Large intestine (tissue), 3 donors: Measurements from ENCODE around the gene MAGEF1. TPM values are rescaled to one million over a fixed set of nuclear protein-coding genes. Genes with fewer than 3 reads are reported as not detected.
A peak's percentile ranks its signal among the peaks of the same experiment; 100 is the strongest.

Source experiments
- DNase-seq, 2 donors: peaks; one replicate each; pipeline versions ENCODE4 v3.0.0 to v3.0.0-alpha.2; 2013
- H3K27ac ChIP-seq: one replicate; pipeline ENCODE4 v1.5.1; 2013; ENCODE audit warnings: low read length
- H3K27me3 ChIP-seq: 2 replicates; pipeline ENCODE4 v1.6.1; 2013; ENCODE audit warnings: low read length; ENCODE audit not compliant: control insufficient read depth, insufficient read depth
- H3K36me3 ChIP-seq: 2 replicates; pipeline ENCODE4 v1.6.1; 2013; ENCODE audit warnings: low read length; ENCODE audit not compliant: control insufficient read depth, insufficient read depth
- H3K4me1 ChIP-seq: one replicate; pipeline ENCODE4 v1.6.1; 2013; ENCODE audit warnings: low read length; ENCODE audit not compliant: control insufficient read depth, insufficient read depth
- H3K4me3 ChIP-seq: one replicate; pipeline ENCODE4 v1.5.1; 2013; ENCODE audit warnings: low read length
- H3K9me3 ChIP-seq: one replicate; pipeline ENCODE4 v1.6.1; 2013; ENCODE audit warnings: mild to moderate bottlenecking, low read depth, low read length, moderate library complexity; ENCODE audit not compliant: control insufficient read depth
- WGBS: methylation state at CpG from one replicate; pipeline ENCODE4 v1.1.5; 2013; ENCODE audit warnings: low lambda C conversion rate; ENCODE audit not compliant: insufficient coverage; 5-methylcytosine and 5-hydroxymethylcytosine counted together
- polyA plus RNA-seq: library from polyadenylated mRNA; unstranded; fragments of 120-200 nt; gene quantifications from one replicate; pipeline ENCODE4 v1.2.1, GENCODE V29; 2013

MAGEF1 gene
- polyA plus RNA-seq, 1 donor: 43.0 TPM

- no peaks in the 10 kb centered on the region for H3K9me3 ChIP-seq
- H3K4me3 ChIP-seq: no peak overlapping the region
- H3K36me3 ChIP-seq: no peaks in the 10 kb centered on the region
- no peaks in the 10 kb centered on the region for H3K27me3 ChIP-seq
- peaks cover 33% of the 10 kb centered on the region for H3K4me1 ChIP-seq
- WGBS: no CpG with 5 or more reads among the region's 16 CpGs
- no peak for DNase-seq
- H3K27ac ChIP-seq: no peak overlapping the region
Measured at GRCh38 chr3:184690192-184690883, 21.5 kb downstream of the MAGEF1 start.

- no peaks in the 10 kb centered on the region for H3K27me3 ChIP-seq
- WGBS: 80% methylated on average over 1 of the region's 7 CpGs
- peaks cover 40% of the 10 kb centered on the region for H3K4me1 ChIP-seq
- H3K36me3 ChIP-seq: no peaks in the 10 kb centered on the region
- no peak for DNase-seq
- H3K9me3 ChIP-seq: no peaks in the 10 kb centered on the region
- H3K4me3 ChIP-seq: no peak overlapping the region
- no peak overlapping the region for H3K27ac ChIP-seq
Measured at GRCh38 chr3:184688882-184689271, 23.0 kb downstream of the MAGEF1 start.

DNA sequence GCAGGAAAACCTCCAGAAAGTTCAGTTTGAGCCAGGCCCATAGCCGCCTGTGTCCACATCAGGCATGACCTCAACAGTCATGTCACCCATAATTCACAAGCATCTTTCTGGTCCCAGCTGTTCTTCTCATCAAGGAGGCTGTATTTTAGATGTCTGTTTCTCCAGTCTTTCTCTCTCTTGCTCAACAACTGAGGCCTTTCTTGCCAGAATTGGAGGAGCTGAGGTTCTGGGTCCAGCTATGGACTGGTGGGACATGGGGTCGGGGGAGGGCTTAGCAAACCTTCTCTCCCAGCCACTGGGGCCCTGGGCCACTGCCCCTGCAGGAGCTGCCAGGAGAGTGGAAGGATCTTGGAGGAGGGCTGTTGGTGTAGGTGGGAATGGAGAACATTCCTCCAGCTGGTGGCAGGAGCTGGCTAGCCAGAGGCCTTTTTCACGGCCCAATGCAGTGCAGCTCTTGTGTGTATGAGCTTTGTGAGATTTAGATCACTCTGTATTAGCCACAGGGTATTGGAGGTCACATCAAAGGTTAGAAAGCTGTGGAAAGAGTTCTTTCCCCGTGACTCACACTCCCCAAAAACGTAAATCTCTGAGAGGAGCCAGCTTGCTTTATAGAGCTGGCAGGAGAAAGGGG is 23.5 kb downstream of the MAGEF1 start:
- DNase-seq: no peak
- Histone ChIP-seq H3K4me3 (no peak overlapping the region), H3K27me3 (no peaks in the 10 kb centered on the region), H3K27ac (peak overlapping the region; percentile 11), H3K4me1 (peaks cover 40% of the 10 kb centered on the region), H3K36me3 (no peaks in the 10 kb centered on the region), H3K9me3 (no peaks in the 10 kb centered on the region)
- WGBS: 100% methylated on average over 1 of the region's 5 CpGs

GRCh38 chr3:184687363-184688015 is 24.4 kb downstream of the MAGEF1 start:
- peak; percentile 30 to 59 for DNase-seq
- Histone ChIP-seq H3K4me3 (no peak overlapping the region), H3K4me1 (peaks cover 36% of the 10 kb centered on the region), H3K27ac (no peak overlapping the region), H3K27me3 (no peaks in the 10 kb centered on the region), H3K36me3 (no peaks in the 10 kb centered on the region), H3K9me3 (no peaks in the 10 kb centered on the region)
- no CpG with 5 or more reads among the region's 17 CpGs for WGBS

DNA sequence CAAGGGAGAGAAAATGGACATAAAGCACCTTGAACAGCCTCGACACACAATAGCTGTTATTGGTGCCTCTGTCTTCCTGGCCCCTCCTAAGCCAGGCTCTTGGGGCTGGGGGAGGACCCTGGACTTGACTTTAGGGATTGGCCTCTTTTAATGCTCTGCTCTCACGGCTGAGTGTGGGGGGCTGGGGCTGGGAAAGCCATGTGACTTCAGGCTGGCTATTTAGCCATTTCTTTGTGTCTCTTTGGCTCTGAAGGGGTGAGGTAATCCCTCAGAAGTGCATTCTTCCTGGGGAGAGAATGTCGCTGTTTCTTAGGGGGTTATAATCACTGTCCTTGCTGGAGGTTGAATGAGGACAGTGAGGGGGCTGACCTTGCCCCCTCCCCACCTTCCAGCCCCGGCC is 26.2 kb downstream of the MAGEF1 start:
- Histone ChIP-seq H3K36me3 (no peaks in the 10 kb centered on the region), H3K4me3 (no peak overlapping the region), H3K27ac (peak overlapping the region; percentile 38), H3K4me1 (peaks cover 25% of the 10 kb centered on the region), H3K27me3 (no peaks in the 10 kb centered on the region), H3K9me3 (no peaks in the 10 kb centered on the region)
- WGBS: no CpG with 5 or more reads among the region's 4 CpGs
- peak; percentile 75 to 86 for DNase-seq

GRCh38 chr3:184685055-184685454 is 26.8 kb downstream of the MAGEF1 start:
- Histone ChIP-seq H3K4me3 (no peak overlapping the region), H3K9me3 (no peaks in the 10 kb centered on the region), H3K36me3 (no peaks in the 10 kb centered on the region), H3K27me3 (no peaks in the 10 kb centered on the region), H3K27ac (no peak overlapping the region), H3K4me1 (peaks cover 25% of the 10 kb centered on the region)
- no peak for DNase-seq
- no CpG with 5 or more reads among the region's 4 CpGs for WGBS

GRCh38 chr3:184683900-184684560 is 27.8 kb downstream of the MAGEF1 start:
- Histone ChIP-seq H3K4me3 (no peak overlapping the region), H3K27ac (no peak overlapping the region), H3K36me3 (no peaks in the 10 kb centered on the region), H3K9me3 (no peaks in the 10 kb centered on the region), H3K27me3 (no peaks in the 10 kb centered on the region), H3K4me1 (peaks cover 30% of the 10 kb centered on the region)
- WGBS: 100% methylated on average over 1 of the region's 12 CpGs
- no peak for DNase-seq

- no peak overlapping the region for H3K4me3 ChIP-seq
- DNase-seq: no peak
- H3K27me3 ChIP-seq: no peaks in the 10 kb centered on the region
- peaks cover 34% of the 10 kb centered on the region for H3K4me1 ChIP-seq
- no peak overlapping the region for H3K27ac ChIP-seq
- no CpG with 5 or more reads among the region's 5 CpGs for WGBS
- H3K36me3 ChIP-seq: no peaks in the 10 kb centered on the region
- no peaks in the 10 kb centered on the region for H3K9me3 ChIP-seq
Measured at GRCh38 chr3:184683234-184683633, 28.6 kb downstream of the MAGEF1 start.

- DNase-seq: no peak
- Histone ChIP-seq H3K27ac (no peak overlapping the region), H3K4me3 (no peak overlapping the region), H3K4me1 (peaks cover 34% of the 10 kb centered on the region), H3K36me3 (no peaks in the 10 kb centered on the region), H3K9me3 (no peaks in the 10 kb centered on the region), H3K27me3 (no peaks in the 10 kb centered on the region)
- no CpG with 5 or more reads among the region's 11 CpGs for WGBS
Measured at GRCh38 chr3:184682671-184683070, 29.2 kb downstream of the MAGEF1 start.
